ENCODE results near the gene IL1RAP.
A peak's percentile ranks its signal among the peaks of the same experiment; 100 is the strongest.
"Not testable (repeated sequence)": the region's sequence is repeated elsewhere in the genome, so short reads cannot be mapped to it uniquely, and the experiment has no call there.

The IL1RAP gene

DNA sequence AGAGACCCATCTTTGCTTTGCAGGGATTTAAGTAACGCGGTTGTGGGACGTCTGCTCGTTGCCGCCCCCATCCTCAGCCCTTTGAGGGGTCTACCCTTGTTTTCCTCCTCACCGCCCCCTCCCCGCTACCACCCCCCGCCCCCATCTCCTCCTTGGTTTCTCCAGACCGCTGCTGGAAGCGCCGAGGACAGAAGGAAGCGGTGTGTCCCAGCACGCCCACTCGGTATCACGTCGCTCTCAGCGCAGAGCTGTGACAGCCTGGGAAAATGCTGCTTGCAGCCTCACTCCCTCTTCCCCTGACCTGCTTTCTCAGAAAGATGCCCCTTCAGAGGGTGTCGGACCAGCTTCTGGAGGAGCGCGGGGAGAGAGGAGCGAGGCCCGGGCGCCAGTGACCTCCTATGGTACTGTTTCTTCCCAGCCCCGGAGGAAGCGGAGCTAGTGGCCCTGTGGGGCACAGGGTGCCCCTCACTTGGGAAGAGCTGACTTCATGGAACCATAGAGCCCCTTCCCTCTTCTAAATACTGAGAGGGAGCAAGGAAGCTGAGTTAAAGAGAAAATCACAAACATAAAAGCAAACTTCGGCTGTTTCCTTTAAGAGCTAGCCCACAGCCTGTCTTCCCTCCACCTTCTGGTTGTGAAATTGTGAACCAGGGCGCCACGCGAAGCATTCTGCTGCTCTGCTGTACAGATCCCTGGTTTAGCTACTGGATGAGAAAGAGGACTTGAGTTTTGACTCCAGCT is 698 bp downstream of the IL1RAP start:
- peak; percentile 21 to 22 for DNase-seq

DNA sequence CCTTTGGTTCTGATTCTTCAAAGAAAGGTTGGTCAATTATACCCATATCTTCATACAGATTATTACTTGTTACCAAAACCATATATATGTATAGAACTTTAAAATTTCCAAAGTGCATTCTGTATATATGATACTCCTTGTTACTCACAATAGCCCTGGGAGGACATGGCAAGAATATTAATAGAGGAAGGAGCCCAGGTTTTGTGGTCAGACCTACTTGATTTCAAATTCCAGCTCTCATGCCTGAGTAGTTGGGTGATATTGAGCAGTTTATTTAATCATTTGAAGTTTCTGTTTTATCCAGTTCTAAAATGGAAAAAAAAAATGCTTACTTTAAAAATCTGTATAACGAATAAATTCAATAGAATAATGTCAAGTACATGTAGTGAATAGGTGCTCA is 2.5 kb downstream of the IL1RAP start:
- no peak for DNase-seq

GRCh38 chr3:190517687-190518086 is 3.8 kb downstream of the IL1RAP start:
- DNase-seq = no peak

DNA sequence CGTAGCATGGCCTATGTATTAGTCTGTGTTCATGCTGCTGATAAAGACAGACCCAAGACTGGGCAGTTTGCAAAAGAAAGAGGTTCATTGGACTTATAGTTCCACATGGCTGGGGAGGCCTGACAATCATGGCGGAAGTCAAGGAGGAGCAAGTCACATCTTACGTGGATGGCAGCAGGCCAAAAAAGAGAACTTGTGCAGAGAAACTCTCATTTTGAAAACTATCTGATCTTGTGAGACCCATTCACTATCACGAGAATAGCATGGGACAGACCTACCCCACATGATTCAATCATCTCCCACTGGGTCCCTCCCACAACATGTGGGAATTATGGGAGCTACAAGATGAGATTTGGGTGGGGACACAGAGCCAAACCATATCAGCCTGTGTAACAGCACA is 4.6 kb downstream of the IL1RAP start:
- not testable (repeated sequence) for DNase-seq

GRCh38 chr3:190519886-190520285 is 6.0 kb downstream of the IL1RAP start:
- DNase-seq = no peak

DNA sequence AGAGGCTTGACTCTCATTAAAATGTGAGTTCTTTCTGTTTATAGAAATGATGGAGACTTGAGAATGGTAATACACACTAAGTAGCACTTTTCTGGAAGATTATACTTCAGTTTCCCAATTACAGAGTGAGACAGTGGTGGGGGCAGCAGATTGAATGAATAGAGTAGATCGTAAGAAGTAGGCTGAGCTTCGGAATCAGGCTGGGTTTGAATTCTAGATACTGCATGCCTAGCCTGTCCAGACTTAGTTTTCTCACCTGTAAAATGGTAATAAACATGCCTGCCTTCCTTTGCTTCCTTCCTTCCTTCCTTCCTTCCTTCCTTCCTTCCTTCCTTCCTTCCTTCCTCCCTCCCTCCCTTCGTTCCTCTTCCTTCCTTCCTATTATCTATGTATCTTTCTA is 8.1 kb downstream of the IL1RAP start:
- no peak for DNase-seq

DNA sequence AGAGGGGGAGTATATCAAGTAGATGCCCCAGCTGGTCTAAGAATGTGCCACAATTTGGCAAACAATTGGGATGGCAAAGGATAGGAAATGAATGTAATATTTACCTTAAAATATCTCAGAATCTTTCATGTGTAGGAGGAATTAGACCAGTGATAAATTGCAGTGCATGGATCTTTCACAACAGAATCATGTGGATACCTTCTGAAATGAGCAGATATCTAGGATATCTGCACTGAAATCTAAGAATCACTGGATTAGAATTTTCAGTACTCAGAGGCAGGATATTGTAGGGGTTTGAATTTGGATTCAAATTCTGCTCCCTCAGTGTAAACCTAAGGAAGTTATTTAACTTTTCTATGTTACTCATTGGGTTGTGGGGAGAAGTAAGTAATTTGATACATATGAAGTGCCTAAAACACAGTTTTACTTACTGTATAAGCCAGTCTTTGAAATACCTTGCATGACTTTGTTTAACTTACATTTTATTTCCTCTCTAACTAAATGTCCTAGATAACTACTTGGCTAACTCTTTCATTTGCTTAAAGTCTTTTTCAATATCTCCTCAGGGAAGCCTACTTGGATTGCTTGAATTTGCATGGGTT is 8.8 kb downstream of the IL1RAP start:
- no peak for DNase-seq

- DNase-seq = no peak
These were observed 11.1 kb downstream of the IL1RAP start for GRCh38 chr3:190524942-190525341.

GRCh38 chr3:190525634-190526033 is 11.7 kb downstream of the IL1RAP start:
- no peak for DNase-seq

GRCh38 chr3:190526787-190527762 is 13.2 kb downstream of the IL1RAP start:
- DNase-seq = no peak

DNA sequence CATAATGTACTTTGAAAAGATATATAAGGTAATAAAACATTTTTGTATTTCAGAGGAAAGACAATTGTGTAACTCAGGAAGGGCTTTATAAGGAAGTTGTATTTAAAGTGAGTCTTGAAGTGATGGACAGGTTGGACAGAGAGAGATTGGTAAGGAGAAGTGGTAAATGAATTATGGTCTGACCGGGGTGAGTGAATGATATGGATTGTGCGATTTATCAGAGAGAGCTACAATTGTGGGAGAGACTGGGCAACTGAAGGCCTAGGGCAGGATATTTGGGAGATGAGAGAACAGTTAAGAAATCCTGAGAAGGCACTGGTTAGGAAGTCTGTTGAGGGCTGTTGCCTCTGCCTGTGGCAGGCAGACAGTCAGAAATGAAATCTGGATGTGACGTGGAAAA is 14.8 kb downstream of the IL1RAP start:
- no peak for DNase-seq

DNA sequence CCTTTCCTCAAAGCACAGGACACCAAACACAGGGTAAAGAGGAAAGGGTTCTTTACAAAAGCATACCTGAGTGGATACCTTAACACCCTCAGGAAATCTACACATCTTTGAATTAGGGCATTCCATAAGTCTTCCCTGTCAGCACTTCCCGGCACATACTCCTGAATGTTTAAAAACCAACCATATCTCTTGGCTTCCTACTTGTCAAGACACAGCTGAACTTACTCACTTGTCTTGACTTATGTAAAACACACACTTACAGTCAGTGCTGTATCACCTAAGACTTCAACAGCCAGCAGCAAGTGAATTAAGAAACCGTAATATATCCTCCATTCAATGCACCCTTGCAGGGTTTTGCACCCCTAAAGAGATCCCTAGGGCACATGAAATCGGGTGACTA is 17.5 kb downstream of the IL1RAP start:
- no peak for DNase-seq

GRCh38 chr3:190532731-190533203 is 18.9 kb downstream of the IL1RAP start:
- DNase-seq = no peak

DNA sequence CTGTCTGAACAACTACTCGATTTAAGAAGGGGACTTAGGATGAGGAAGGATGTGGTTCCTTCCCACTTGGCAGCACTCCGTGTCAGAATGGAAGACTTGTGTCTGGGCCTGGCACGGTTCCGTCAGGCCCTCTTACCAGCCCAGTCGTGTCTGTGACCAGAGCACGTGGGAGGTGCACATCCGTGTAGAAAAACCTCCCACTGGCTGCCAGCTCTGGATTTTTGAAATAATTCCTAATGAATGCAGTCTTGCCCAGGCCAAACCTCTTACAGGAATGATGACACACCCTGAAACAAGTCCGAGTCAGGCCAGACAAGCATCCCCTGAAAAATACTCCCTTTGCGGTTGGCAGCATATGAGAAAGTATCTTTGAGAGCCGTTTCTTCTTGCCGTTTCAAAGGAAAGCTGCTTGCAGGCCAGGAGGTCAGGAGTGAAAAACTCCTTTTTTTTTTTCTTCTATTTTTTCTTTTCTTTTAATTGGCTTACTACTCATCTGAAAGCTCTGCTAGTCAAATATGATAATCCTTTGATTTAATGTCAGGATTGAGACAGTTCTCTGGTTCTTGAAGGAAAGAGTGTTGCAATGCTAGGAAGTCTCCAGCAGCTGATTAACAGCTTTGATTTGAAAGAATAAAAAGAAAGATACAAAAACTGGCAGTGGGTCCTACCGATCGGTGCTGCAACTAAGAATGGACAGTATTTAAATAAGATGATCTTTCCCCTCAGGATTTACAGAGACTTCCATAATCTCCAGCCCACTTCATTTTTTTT is 19.8 kb downstream of the IL1RAP start:
- DNase-seq = no peak

DNA sequence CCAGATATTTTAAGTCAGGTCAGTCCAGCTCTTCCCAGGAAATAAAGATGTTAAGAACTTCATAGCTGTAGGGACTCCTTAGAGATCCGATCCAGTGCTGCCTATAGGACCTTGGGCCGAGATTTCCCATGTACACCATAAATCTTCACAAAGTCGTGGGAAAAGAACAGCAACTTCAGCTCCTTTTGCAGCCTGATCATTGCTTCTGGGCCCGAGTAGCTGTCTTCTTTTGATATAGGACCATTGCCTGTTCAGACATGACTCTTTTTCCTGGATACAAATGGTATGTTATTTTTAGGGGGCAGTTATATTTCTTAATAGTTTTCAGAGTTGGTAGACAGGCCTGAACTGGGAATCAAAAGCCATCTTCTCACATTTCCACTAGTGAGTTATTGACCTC is 20.5 kb downstream of the IL1RAP start:
- no peak for DNase-seq

- DNase-seq = no peak
These were observed 21.1 kb downstream of the IL1RAP start for GRCh38 chr3:190534986-190535385.

DNA sequence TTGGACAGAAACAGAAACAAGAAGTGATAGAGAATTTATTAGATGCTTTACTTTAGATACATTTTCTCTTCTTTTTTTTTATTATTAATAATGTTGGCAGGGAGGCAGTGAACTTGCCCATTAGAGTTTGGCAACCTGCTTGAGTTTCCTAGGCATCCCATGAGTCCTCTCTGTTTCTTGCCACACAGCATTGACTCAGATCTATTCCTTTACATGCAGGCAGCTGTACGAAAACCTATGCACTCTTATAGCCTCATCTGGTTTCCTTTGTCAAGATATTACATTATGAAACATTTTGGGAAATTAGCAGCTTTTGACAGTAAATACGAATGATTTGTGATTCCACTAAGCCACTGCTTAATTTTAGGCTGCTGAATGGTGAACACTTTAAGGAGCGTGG is 23.3 kb downstream of the IL1RAP start:
- DNase-seq = no peak

DNA sequence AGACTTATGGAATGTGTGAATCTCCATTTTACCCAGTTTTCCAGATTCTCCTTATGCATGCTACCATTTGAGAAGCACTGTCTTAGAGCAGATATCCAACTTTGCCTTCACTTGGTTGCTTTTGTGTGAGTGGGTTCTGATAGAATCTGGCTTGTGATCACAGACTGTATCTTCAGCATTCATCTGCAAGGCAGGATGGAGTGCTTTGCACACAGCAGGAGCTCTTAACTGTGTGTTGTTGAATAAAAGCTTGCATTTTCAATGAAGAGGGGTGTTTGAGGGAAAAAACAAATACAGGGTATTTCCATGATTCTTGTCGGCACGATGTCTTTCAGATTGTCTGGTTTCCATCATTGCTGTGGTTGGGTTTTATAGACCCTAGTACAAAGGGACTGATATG is 24.4 kb downstream of the IL1RAP start:
- DNase-seq = no peak

GRCh38 chr3:190539526-190539925 is 25.6 kb downstream of the IL1RAP start:
- no peak for DNase-seq

GRCh38 chr3:190541008-190541407 is 27.1 kb downstream of the IL1RAP start:
- no peak for DNase-seq

DNA sequence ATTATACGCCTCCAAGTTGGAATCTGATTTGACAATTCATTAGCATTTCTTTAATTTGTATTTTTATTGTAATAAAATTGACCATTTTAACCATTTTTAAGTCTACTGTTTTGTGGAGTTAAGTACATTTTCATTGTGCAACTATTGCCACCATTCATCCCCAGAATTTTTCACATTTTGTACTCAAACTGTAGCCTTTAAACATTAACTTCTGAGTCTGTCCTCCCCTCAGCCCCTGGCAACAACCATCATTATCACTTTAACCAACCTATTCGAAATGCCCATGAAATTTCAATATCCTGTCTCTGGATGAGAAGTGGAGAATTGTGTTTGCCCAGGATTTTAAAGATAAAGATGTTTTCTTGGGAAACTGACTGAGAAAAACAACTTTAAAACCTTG is 27.7 kb downstream of the IL1RAP start:
- no peak for DNase-seq

GRCh38 chr3:190542846-190543245 is 29.0 kb downstream of the IL1RAP start:
- no peak for DNase-seq

GRCh38 chr3:190543671-190544070 is 29.8 kb downstream of the IL1RAP start:
- no peak for DNase-seq

All from stimulated activated CD4-positive, alpha-beta T cell treated with anti-CD3 and anti-CD28 coated beads, Interleukin-4, amount 100 ng/mL, for 4 hours (primary cell).